Measurements from ENCODE around the gene UBE2M. TPM values are rescaled to one million over a fixed set of nuclear protein-coding genes. Genes with fewer than 3 reads are reported as not detected.
A peak's percentile ranks its signal among the peaks of the same experiment; 100 is the strongest.

The UBE2M gene
- total RNA-seq, 1 donor from 2014 or later = 66.7 TPM

DNA sequence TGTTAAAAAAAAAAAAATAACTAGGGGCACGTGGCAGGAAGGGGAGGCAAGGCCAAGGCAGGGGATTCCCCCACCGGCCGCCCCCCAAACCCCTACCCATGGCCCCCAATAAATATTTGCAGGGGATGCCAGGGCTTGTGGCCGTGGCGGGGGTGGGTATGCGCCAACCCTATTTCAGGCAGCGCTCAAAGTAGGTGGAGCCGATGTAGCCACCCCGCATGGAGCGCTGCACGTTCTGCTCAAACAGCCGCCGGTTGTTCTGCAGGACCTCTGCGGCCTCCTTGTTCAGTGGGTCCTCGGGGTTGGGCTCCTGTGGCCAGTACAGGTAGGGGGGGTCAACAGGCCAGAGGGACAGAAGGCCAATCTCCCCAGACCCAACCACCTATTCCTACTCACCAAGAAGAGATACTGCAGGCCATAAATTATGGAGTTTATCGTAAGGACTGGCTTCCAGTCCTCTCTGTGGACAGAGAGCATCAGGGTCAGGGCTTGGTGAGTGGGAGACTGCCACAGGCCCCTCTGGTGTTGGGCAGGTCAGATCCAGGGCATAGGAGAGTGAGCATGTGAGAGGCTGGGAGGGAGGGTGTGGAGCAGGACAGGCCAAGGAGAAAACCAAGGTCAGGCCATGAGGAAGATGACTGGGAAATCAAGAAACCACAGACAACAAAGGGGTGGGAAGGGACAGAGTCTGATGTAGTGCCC lies 2.3 kb downstream of the UBE2M start:
- no peak for DNase-seq (ENCODE audit: low read depth in 2 of 2)

DNA sequence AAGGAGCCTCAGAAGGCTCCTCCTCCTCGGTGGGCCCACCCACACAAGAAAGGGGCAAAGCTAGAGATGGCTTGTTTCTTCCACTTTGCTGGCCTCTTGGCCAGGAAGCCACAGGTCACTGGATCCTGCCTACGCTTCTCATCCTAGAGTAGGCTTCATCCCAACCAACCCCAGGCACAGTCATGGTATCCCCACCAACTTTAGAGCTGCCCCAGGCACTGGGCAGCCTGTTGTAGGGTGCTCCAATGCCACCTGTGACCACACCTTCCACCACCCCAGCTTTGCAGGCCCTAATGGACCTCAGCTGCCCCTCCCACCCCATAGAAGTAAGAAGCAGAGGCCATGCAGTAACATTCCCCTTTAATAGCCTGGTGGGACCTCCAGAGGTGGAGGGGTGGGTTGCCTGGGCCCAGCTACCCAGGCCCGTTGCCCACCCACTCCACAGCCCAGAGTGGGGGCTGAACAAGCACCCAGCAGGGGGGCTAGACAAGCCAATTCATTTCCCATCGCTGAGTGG lies 3.0 kb downstream of the UBE2M start:
- DNase-seq (ENCODE audit: low read depth in 2 of 2) = no peak

DNA sequence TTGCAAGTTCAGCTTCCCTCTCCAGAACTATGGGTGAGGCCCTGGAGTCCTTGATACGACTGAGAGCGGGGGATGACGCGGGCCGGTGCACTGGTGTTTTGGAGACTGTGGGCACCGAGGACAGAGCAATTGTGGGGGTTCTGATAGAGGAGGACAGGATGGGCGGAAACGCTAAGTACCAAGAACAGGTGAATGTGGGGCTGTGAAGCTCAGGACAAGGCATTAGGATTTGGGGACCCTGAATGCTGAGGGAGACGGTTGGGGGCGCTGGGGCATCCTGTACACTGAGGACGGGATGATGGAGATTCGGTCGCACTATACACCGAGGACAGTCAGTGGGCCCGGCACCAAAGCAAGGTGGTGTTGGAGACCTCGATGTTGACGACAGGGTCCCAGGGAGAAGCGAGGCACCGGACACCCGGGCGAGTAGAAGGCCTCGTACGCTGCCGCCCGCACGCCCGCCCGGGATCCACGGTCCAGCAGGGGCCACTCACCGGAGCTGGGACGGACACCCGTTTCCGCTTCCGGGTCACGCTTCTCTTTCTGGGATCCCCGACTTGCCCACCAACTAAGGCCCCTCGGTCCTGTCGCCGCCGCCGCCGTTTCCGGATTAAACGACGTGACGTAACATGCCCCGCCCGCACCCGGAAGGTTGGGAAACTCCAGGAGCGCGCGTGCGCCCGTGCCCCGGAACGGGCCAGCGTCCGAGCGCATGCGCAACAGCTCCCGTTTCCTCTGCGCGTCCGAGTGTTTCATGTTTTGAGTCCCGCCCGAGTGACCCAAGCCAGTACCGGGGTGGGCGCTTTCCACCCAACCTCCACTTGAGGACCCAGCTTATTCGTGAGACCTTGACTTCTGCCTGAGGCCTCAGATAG lies 3.7 kb downstream of the UBE2M start, which contains the start of gene CHMP2A:
TSS of gene CHMP2A (minus strand) at position 612 of the 875 bp plus-strand sequence. CDS start 893 bp downstream, outside the sequence.
- peak; percentile 97 to 98 for DNase-seq (ENCODE audit: low read depth in 2 of 2)

DNA sequence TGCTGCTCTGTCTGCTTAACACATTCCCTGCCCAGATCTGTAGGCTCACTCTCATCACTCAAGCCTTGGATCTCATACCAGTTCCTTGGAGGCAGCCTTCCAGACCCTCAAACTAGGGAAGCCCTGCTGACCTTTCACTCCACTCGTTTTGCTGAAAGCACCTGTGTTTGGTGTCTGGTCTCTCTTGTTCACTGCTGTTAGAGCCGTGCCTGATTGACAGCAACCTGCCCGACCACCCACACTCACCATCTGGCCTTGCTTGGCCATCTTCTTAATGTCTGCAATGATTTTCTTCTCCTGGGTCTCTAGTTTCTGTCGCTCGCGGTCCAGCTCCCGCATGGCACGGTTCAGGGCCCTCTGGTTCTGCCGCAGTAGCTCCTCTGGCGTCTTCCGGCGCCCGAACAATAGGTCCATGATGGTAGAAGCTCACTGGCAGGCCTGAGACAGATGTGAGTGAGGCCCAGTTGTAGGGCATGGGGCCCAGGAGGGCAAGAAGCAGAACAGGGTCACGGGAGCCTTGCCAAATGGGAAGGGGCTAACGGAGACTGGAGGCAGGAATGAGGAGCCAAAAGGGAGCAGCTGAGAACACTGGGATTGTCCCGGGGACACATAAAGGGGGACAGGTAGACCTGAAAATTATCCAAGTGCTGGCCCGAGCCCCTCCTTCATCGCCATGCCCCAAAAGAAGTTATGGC lies 4.5 kb downstream of the UBE2M start:
- DNase-seq (ENCODE audit: low read depth in 2 of 2) = no peak

DNA sequence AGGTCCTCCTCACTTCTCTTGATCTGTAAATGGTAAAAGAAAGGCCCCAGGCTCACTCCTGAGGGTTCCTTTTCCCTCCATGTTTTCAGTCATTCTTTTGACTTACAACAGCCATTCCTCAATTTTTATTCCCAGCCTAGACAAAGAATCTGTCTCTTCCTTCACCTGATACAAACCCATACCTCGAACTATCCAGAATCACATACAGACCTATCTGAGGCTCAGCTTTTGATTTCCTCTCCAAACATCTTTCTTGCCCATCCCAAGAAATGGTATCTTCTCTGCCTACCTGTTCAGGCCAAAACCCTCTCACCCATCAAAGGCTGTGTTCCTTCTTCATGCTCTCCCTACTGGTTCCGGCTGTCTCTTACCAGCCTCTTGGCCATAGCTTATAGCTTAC lies 5.8 kb downstream of the UBE2M start:
- DNase-seq (ENCODE audit: low read depth in 2 of 2) = no peak

DNA sequence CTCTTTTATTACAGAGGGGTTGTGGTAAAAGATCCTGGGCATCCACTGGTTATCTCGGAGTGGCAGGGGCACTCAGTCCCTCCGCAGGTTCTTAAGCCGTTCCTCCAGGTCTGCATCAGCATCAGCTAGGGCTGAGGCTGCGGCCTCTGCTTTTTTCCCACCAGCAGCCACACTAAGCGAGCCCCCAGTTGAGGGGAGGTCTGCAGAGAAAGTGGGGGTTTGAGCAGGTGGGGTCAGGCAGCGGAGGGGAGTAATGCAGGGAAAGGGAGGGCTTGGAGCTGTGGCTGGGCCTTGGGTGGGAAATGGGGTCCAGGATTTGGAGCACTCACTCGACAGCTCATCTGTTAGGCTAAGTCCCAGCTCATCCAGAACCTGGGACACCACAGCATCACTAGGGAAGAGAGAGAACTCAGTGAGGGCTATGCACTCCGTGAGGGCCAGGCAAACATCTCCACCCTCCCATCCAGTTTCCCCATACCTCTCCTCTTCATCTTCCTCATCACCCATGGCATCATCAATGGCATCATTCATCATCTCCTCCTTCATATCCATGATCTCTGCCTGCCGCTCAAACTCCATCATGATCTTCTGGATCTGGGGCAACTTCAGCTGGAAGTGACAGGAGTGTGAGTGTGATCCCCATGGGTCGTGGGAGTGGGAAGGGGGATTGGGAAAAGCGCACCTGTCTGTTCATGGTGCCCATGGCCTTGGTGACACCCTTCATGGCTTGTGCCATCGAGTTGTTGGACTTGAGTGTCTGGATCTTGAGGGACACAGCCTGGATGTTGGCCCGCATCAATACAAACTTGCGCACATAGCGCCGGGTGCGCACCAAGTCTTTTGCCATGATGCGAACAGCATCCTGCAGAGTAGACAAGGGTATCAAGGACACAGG lies 6.6 kb downstream of the UBE2M start:
- DNase-seq (ENCODE audit: low read depth in 2 of 2) = no peak

DNA sequence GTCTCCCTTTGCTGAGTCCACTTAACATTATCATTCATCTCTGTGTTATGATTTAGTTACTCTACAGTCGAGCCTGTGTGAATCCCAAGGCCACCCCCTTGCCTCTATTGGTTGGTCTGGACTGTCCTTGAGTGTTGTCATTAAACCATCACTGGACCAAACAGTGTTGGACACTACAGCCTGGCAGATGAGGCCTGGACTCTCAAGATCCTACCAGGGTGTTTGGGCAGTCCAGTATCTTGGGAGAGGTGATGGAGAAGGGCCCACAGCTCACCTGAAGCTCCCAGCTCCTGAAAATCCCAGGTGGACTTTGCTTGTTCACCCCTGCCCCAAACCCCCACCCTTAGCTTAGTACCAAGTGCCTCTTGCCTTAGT lies 7.3 kb downstream of the UBE2M start:
- no peak for DNase-seq (ENCODE audit: low read depth in 2 of 2)

DNA sequence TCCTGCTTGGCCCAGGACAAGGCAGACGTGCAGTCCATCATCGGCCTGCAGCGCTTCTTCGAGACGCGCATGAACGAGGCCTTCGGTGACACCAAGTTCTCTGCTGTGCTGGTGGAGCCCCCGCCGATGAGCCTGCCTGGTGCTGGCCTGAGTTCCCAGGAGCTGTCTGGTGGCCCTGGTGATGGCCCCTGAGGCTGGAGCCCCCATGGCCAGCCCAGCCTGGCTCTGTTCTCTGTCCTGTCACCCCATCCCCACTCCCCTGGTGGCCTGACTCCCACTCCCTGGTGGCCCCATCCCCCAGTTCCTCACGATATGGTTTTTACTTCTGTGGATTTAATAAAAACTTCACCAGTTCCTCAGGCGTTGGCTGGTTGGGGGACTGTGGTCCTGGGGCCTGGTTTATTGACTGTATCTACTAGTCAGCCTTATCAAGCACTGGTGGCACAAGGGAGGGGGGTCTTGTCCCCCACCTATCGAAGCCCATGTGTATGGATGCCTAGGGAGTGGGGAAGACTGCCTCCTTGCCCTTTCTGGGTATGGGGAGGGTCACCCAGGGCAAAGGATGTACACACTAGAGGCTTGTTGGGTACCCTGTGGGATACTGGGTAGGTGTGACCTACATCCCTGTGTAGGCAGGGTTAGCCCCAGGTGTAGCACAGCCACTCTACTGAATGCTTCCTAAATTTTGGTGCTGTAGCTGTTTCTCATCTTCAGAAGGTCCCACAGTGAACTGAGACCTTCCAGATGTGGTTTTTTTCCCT lies 7.9 kb downstream of the UBE2M start:
- no peak for DNase-seq (ENCODE audit: low read depth in 2 of 2)

DNA sequence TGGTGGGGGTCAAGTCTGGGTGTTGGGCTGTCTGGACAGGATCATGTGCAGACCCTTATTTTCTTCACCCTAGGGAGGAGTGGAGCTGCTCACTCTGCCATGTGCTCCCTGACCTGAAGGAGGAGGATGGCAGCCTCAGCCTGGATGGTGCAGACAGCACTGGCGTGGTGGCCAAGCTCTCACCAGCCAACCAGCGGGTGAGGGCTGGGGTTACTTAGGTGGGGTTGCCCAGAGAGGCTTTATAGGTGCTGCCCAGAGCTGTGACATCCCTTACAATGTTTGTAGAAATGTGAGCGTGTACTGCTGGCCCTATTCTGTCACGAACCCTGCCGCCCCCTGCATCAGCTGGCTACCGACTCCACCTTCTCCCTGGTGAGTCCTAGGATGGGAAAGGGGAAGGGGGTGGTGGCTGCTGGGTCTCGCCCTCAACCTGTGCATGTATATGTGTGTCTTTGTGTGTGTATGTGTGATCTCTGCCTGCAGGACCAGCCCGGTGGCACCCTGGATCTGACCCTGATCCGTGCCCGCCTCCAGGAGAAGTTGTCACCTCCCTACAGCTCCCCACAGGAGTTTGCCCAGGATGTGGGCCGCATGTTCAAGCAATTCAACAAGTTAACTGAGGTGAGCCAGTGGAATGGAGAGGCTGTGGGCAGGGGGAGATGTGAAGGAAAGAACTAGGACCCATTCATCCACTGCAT lies 8.6 kb downstream of the UBE2M start:
- no peak for DNase-seq (ENCODE audit: low read depth in 2 of 2)

DNA sequence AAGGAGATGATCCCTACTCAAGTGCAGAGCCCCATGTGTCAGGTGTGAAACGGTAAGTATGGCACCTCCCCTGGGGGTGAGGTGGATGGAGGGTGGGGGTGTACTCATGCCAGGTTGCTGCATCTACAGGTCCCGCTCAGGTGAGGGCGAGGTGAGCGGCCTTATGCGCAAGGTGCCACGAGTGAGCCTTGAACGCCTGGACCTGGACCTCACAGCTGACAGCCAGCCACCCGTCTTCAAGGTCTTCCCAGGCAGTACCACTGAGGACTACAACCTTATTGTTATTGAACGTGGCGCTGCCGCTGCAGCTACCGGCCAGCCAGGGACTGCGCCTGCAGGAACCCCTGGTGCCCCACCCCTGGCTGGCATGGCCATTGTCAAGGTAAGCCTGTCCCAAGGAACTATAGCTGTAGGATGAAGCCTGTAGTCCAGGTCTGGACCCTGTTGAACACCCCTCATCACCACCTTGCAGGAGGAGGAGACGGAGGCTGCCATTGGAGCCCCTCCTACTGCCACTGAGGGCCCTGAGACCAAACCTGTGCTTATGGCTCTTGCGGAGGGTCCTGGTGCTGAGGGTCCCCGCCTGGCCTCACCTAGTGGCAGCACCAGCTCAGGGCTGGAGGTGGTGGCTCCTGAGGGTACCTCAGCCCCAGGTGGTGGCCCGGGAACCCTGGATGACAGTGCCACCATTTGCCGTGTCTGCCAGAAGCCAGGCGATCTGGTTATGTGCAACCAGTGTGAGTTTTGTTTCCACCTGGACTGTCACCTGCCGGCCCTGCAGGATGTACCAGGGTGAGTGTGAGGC lies 9.3 kb downstream of the UBE2M start:
- DNase-seq (ENCODE audit: low read depth in 2 of 2) = no peak

DNA sequence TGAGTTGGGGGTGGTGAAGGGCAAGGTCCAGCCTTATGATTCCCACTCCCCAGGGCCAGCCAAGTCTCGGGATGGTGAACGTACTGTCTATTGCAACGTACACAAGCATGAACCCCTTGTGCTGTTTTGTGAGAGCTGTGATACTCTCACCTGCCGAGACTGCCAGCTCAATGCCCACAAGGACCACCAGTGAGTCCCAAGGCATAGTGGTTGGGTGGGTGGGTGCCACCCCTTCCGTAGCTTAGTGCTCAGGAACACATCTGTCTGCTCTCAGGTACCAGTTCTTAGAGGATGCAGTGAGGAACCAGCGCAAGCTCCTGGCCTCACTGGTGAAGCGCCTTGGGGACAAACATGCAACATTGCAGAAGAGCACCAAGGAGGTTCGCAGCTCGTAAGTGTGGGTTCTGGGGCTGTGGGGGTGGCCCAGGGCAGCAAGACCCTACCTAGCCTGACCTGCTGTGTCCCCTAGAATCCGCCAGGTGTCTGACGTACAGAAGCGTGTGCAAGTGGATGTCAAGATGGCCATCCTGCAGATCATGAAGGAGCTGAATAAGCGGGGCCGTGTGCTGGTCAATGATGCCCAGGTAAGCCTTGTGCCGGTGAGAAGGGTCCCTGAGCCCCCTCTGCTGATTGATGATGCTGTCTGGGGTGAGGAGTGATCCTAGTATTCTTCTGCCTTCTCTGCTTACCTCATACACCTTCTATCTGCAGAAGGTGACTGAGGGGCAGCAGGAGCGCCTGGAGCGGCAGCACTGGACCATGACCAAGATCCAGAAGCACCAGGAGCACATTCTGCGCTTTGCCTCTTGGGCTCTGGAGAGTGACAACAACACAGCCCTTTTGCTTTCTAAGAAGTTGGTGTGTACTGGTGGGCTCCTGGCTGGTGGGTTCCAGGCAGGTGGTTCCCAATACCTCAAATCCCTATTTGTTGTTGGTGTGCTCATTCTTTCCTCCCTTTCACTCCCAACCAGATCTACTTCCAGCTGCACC lies 10.8 kb downstream of the UBE2M start:
- peak in 1 of 2 donors; percentile 0 for DNase-seq (ENCODE audit: low read depth in 2 of 2)

DNA sequence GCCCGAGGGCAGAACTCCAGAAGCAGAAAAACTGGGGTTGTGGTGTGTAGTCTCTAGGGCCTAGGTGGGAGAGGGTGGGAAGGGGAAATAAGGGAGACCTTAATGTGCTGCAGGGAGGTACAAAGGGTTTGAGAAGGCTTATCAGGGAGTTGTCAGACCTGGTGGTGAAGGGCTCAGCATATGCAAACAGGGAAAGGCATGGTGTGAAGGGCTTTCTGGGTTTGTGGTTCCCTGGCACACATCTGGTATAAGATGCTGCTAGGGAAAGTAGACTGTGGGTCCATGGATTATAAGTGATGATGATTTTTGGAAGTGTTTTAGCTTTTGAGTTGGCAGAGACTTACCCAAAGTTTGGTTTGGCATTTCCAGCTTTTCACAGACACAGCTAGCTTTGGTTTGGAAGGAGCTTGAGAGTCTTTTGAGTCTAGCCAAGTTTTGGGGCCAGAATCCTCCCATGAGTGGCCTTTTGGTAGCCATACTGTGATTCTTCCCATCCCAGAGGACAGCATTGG lies 12.3 kb downstream of the UBE2M start:
- no peak for DNase-seq (ENCODE audit: low read depth in 2 of 2)

DNA sequence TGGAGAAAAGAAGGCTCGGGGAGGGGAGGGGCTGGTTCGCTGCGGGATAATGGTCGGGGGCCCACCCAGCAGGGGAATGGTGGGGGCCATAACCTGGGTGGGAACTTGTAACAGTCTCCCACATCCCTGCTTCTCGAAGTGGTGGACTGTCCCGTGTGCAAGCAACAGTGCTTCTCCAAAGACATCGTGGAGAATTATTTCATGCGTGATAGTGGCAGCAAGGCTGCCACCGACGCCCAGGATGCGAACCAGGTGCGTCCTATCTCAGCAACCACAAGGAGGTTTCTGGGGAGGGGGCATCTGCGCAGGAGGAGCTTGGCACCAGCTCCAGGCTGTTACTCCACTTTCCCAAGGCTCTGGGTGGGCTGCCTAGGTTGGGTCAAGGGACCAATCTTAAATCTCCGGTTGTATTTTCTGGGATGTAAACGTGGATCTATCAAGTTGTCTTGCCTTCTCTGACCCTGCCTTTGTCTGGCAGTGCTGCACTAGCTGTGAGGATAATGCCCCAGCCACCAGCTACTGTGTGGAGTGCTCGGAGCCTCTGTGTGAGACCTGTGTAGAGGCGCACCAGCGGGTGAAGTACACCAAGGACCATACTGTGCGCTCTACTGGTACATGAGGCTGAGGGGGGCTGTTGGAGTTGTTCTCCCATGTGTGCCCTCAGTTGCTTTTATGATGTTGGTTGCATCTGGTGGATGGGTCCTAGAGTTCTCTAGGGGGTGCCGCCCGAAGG lies 13.0 kb downstream of the UBE2M start:
- DNase-seq (ENCODE audit: low read depth in 2 of 2) = peak; percentile 27 to 28

DNA sequence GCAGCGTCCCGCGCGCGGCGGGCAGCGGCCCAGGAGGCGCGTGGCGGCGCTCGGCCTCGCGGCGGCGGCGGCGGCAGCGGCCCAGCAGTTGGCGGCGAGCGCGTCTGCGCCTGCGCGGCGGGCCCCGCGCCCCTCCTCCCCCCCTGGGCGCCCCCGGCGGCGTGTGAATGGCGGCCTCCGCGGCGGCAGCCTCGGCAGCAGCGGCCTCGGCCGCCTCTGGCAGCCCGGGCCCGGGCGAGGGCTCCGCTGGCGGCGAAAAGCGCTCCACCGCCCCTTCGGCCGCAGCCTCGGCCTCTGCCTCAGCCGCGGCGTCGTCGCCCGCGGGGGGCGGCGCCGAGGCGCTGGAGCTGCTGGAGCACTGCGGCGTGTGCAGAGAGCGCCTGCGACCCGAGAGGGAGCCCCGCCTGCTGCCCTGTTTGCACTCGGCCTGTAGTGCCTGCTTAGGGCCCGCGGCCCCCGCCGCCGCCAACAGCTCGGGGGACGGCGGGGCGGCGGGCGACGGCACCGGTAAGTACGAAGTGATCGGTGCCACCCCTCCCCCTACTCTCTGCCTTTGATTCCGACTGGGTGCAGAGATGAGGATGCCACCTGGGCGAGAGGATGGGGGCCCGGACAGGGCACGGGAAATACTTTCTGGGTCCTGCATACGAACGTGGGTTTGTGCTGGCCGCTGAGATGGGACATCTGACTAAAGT lies 13.7 kb downstream of the UBE2M start:
- peak; percentile 69 to 81 for DNase-seq (ENCODE audit: low read depth in 2 of 2)

DNA sequence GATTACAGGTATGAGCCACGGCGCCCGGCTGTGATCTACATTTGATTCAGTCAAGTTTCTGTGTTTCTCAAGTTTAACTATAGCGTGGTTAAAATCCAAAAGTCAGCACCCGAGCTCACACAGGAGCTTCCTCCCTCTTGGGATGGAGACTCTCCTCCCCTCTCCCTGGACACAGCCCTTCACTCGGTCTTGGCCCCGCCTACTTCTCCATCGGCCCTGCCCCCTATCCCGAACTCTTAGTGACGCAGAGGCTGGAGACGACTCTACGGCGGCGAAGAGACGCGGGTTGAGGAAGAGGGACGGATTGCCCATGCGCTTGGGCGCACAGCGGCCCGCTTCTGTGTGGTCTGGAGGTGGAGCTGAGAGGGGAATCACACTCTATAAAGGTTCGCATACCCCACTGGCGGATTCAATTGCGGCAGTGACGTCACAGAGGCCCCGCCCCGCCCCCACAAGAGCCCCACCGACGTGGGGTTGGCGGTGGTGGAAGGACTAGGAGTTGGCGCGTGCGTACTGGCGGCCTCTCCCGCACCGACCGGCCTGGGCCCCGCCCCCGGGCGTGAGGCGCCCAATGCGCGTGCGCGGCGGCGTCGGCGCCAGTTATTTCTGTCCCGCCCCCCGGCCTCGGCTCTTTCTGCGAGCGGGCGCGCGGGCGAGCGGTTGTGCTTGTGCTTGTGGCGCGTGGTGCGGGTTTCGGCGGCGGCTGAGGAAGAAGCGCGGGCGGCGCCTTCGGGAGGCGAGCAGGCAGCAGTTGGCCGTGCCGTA lies 14.4 kb downstream of the UBE2M start, which contains the start of gene TRIM28:
TSS of gene TRIM28 (plus strand) at position 239 of the 765 bp plus-strand sequence. CDS start 694 bp downstream, outside the sequence.
- DNase-seq (ENCODE audit: low read depth in 2 of 2) = peak; percentile 99
